HG03460 (cell line): ENCODE measurements around the gene SACM1L.

Experiments used
- ATAC-seq: cut with Tn5 transposase; IDR thresholded peaks from one replicate; pipeline ENCODE4 v1.9.1; 2021; ENCODE audit not compliant: unreplicated experiment

The SACM1L gene

GRCh38 chr3:45688882-45689786 lies at the start of gene SACM1L:
Gene SACM1L (plus strand): TSS chr3:45689396. CDS start chr3:45689466, 70 bp downstream.
- peak; percentile 78 for ATAC-seq

GRCh38 chr3:45640091-45640507 lies 49.1 kb upstream of the SACM1L start:
- no peak for ATAC-seq

- ATAC-seq: no peak
Measured at GRCh38 chr3:45640724-45641361, 48.4 kb upstream of the SACM1L start.

- ATAC-seq: no peak
Measured at GRCh38 chr3:45641756-45642155, 47.4 kb upstream of the SACM1L start.

GRCh38 chr3:45642731-45643152 lies 46.5 kb upstream of the SACM1L start:
- no peak for ATAC-seq

GRCh38 chr3:45644063-45644790 lies 45.0 kb upstream of the SACM1L start:
- no peak for ATAC-seq

GRCh38 chr3:45644791-45645201 lies 44.4 kb upstream of the SACM1L start:
- no peak for ATAC-seq

GRCh38 chr3:45646051-45646585 lies 43.1 kb upstream of the SACM1L start:
- no peak for ATAC-seq

- ATAC-seq: no peak
Measured at GRCh38 chr3:45647148-45647619, 42.0 kb upstream of the SACM1L start.

- ATAC-seq: no peak
Measured at GRCh38 chr3:45653205-45653604, 36.0 kb upstream of the SACM1L start.

GRCh38 chr3:45654397-45654944 lies 34.7 kb upstream of the SACM1L start:
- ATAC-seq: no peak

GRCh38 chr3:45655906-45656305 lies 33.3 kb upstream of the SACM1L start:
- no peak for ATAC-seq

GRCh38 chr3:45656575-45657363 lies 32.4 kb upstream of the SACM1L start:
- ATAC-seq: peak; percentile 57

GRCh38 chr3:45657853-45658252 lies 31.3 kb upstream of the SACM1L start:
- ATAC-seq: no peak

- ATAC-seq: no peak
Measured at GRCh38 chr3:45659661-45660566, 29.3 kb upstream of the SACM1L start.

- ATAC-seq: no peak
Measured at GRCh38 chr3:45660567-45660901, 28.7 kb upstream of the SACM1L start.

GRCh38 chr3:45664578-45664977 lies 24.6 kb upstream of the SACM1L start:
- ATAC-seq: peak; percentile 82

- ATAC-seq: no peak
Measured at GRCh38 chr3:45665101-45665572, 24.1 kb upstream of the SACM1L start.
